Activated B cell treated with CpG ODN at 0.5 μM for 24 hours (primary cell): ENCODE results near the gene TRIM15. TPM values are rescaled to one million over a fixed set of nuclear protein-coding genes. Genes with fewer than 3 reads are reported as not detected.

Experiments
- ATAC-seq: fragments of 200-7000 bp; cut with Tn5 transposase; one replicate; pipeline ENCODE4 v1.10.0; 2021; ENCODE audit warnings: low read depth, mild to moderate bottlenecking, moderate library complexity
- CTCF ChIA-PET: fragments of 350-600 bp; sonication (Branson Sonifier 250); formaldehyde crosslinking; loops from one replicate; lab custom pipeline; 2021; ENCODE audit warnings: antibody characterized with exemption; lab: Charles Lee
- POLR2A ChIA-PET: fragments of 350-600 bp; sonication (Branson Sonifier 250); formaldehyde crosslinking; loops from one replicate; lab custom pipeline; 2021; ENCODE audit warnings: antibody characterized with exemption; lab: Charles Lee
- DNase-seq: peaks from one replicate; pipeline ENCODE4 v3.0.0; 2022
- H3K27ac Mint-ChIP-seq: one replicate; pipeline ENCODE4 v1.8.0; 2020; ENCODE audit warnings: mixed read lengths
- H3K27me3 Mint-ChIP-seq: one replicate; pipeline ENCODE4 v1.8.0; 2021; ENCODE audit warnings: mixed read lengths
- H3K36me3 Mint-ChIP-seq: one replicate; pipeline ENCODE4 v1.8.0; 2021; ENCODE audit warnings: low read depth, mixed read lengths
- H3K4me1 Mint-ChIP-seq: one replicate; pipeline ENCODE4 v1.8.0; 2021; ENCODE audit warnings: mixed read lengths
- H3K4me3 Mint-ChIP-seq: one replicate; pipeline ENCODE4 v1.8.0; 2020; ENCODE audit warnings: mild to moderate bottlenecking, mixed read lengths
- H3K9me3 Mint-ChIP-seq: one replicate; pipeline ENCODE4 v1.8.0; 2020; ENCODE audit warnings: mixed read lengths
- CTCF ChIP-seq: fragments of 200-600 bp; IDR thresholded peaks from one replicate; pipeline ENCODE4 v1.8.0; 2022; ENCODE audit warnings: antibody characterized with exemption, mild to moderate bottlenecking
- intact Hi-C: fragments of 100-400 bp; cut with micrococcal nuclease; formaldehyde crosslinking; loops from one replicate; pipeline ENCODE4 v1.15.1; 2024
- total RNA-seq: library from RNA; stranded (reverse); gene quantifications from 2 replicates; pipeline ENCODE4 v1.2.3, GENCODE V29; 2022

TRIM15 gene
- total RNA-seq, 1 donor from 2014 or later: not detected

GRCh38 chr6:30151580-30151979 lies 11.8 kb upstream of the TRIM15 start:
- ATAC-seq: no peak
- no peaks in the 10 kb centered on the region for H3K4me1 Mint-ChIP-seq
- no peak overlapping the region for H3K4me3 Mint-ChIP-seq
- no peaks in the 10 kb centered on the region for H3K36me3 Mint-ChIP-seq
- H3K9me3 Mint-ChIP-seq: no peaks in the 10 kb centered on the region
- TF ChIP-seq CTCF: no peak
- peaks cover 44% of the 10 kb centered on the region for H3K27me3 Mint-ChIP-seq
- CTCF ChIA-PET: interaction anchor here (1.2 kb wide), 1 partner anchor 20 kb away, joined by 5 read pairs; no protein-coding TSS in a partner anchor
- H3K27ac Mint-ChIP-seq: no peak overlapping the region
- DNase-seq: no peak
- intact Hi-C loops: no loop called here
- POLR2A ChIA-PET: no interaction called here

GRCh38 chr6:30152016-30152673 lies 11.2 kb upstream of the TRIM15 start:
- TF ChIP-seq CTCF: no peak
- CTCF ChIA-PET: interaction anchor here (1.2 kb wide), 1 partner anchor 21 kb away, joined by 5 read pairs; no protein-coding TSS in a partner anchor
- Mint-ChIP-seq H3K27me3 (peaks cover 44% of the 10 kb centered on the region), H3K9me3 (no peaks in the 10 kb centered on the region), H3K36me3 (no peaks in the 10 kb centered on the region), H3K4me3 (no peak overlapping the region), H3K27ac (no peak overlapping the region), H3K4me1 (no peaks in the 10 kb centered on the region)
- intact Hi-C loops: no loop called here
- POLR2A ChIA-PET: no interaction called here
- no peak for ATAC-seq
- DNase-seq: no peak

- Mint-ChIP-seq H3K36me3 (no peaks in the 10 kb centered on the region), H3K9me3 (no peaks in the 10 kb centered on the region), H3K27me3 (peaks cover 40% of the 10 kb centered on the region), H3K4me3 (no peak overlapping the region), H3K4me1 (no peaks in the 10 kb centered on the region), H3K27ac (no peak overlapping the region)
- DNase-seq: no peak
- intact Hi-C loops: no loop called here
- TF ChIP-seq CTCF: no peak
- ChIA-PET CTCF (no interaction called here), POLR2A (no interaction called here)
- no peak for ATAC-seq
Observed at GRCh38 chr6:30152910-30153610, 10.3 kb upstream of the TRIM15 start.

- intact Hi-C loops: no loop called here
- ATAC-seq (no peak), DNase-seq (no peak)
- H3K36me3 Mint-ChIP-seq: no peaks in the 10 kb centered on the region
- CTCF ChIA-PET: no interaction called here
- no peak for TF ChIP-seq CTCF
- H3K27me3 Mint-ChIP-seq: peaks cover 37% of the 10 kb centered on the region
- H3K9me3 Mint-ChIP-seq: no peaks in the 10 kb centered on the region
- no peaks in the 10 kb centered on the region for H3K4me1 Mint-ChIP-seq
- POLR2A ChIA-PET: interaction anchor here (0.5 kb wide), 1 partner anchor 141 kb away, joined by 3 read pairs; no protein-coding TSS in a partner anchor
- H3K4me3 Mint-ChIP-seq: no peak overlapping the region
- H3K27ac Mint-ChIP-seq: no peak overlapping the region
Observed at GRCh38 chr6:30154061-30154460, 9.3 kb upstream of the TRIM15 start.

GRCh38 chr6:30154709-30155519 lies 8.4 kb upstream of the TRIM15 start:
- Mint-ChIP-seq H3K9me3 (no peaks in the 10 kb centered on the region), H3K27ac (no peak overlapping the region), H3K4me1 (no peaks in the 10 kb centered on the region), H3K36me3 (no peaks in the 10 kb centered on the region), H3K27me3 (peaks cover 36% of the 10 kb centered on the region), H3K4me3 (no peak overlapping the region)
- intact Hi-C loops: no loop called here
- DNase-seq (no peak), ATAC-seq (no peak)
- ChIA-PET POLR2A (no interaction called here), CTCF (no interaction called here)
- no peak for TF ChIP-seq CTCF
